GM12878 (cell line): ENCODE measurements around the gene EEF1G. TPM values are rescaled to one million over a fixed set of nuclear protein-coding genes. Genes with fewer than 3 reads are reported as not detected.

ENCODE experiments used
- BHLHE40 ChIP-seq, 2 experiments: fragments of 450-650 bp in 1 of 2; IDR thresholded peaks; 2 replicates each; pipeline ENCODE4 v1.6.1; 2011 to 2017; ENCODE audit warnings: low read depth in 2 of 2, borderline replicate concordance in 1 of 2, improper control_type of control experiment in 1 of 2, low read length in 1 of 2, mild to moderate bottlenecking in 1 of 2
- CEBPB ChIP-seq, 2 experiments: fragments of 150-350 bp in 1 of 2; IDR thresholded peaks; 2 replicates each; pipeline ENCODE4 v1.6.1; 2012 to 2014; ENCODE audit warnings: low read depth in 2 of 2, low read length in 2 of 2, borderline replicate concordance in 1 of 2, inconsistent platforms in 1 of 2
- CUX1 ChIP-seq: IDR thresholded peaks from 2 replicates; pipeline ENCODE4 v1.6.1; 2012; ENCODE audit warnings: improper control_type of control experiment, low read depth, low read length; ENCODE audit not compliant: insufficient replicate concordance
- ELK1 ChIP-seq: IDR thresholded peaks from 2 replicates; pipeline ENCODE4 v1.6.1; 2012; ENCODE audit warnings: low read depth, low read length, improper control_type of control experiment
- HCFC1 ChIP-seq: fragments of 150-350 bp; IDR thresholded peaks from 2 replicates; pipeline ENCODE4 v1.6.1; 2014; ENCODE audit warnings: low read length
- IKZF1 ChIP-seq: fragments of 450-650 bp; conservative IDR thresholded peaks from 2 replicates; pipeline ENCODE4 v1.6.1; 2017; ENCODE audit warnings: antibody characterized with exemption, mild to moderate bottlenecking
- IRF3 ChIP-seq: fragments of 450-650 bp; IDR thresholded peaks from 2 replicates; pipeline ENCODE4 v1.6.1; 2014; ENCODE audit warnings: mild to moderate bottlenecking
- MAX ChIP-seq: IDR thresholded peaks from 2 replicates; pipeline ENCODE4 v1.6.1; 2012; ENCODE audit warnings: low read depth, low read length, improper control_type of control experiment
- MEF2A ChIP-seq: IDR thresholded peaks from 2 replicates; pipeline ENCODE4 v1.6.1; 2011; ENCODE audit warnings: low read depth, mild to moderate bottlenecking, low read length, moderate library complexity; ENCODE audit not compliant: insufficient read depth
- MEF2B ChIP-seq: fragments of 450-650 bp; IDR thresholded peaks from 2 replicates; pipeline ENCODE4 v1.6.1; 2018; ENCODE audit warnings: mild to moderate bottlenecking, moderate library complexity; ENCODE audit not compliant: partially characterized antibody, poor library complexity, severe bottlenecking
- NFIC ChIP-seq: IDR thresholded peaks from 2 replicates; pipeline ENCODE4 v1.6.1; 2012; ENCODE audit warnings: low read depth, mild to moderate bottlenecking, inconsistent platforms, low read length, moderate library complexity
- POLR2AphosphoS5 ChIP-seq: IDR thresholded peaks from 2 replicates; pipeline ENCODE4 v1.6.1; 2011; ENCODE audit warnings: mild to moderate bottlenecking, low read length, inconsistent platforms
- SREBF2 ChIP-seq: IDR thresholded peaks from 2 replicates; pipeline ENCODE4 v1.6.1; 2012; ENCODE audit warnings: mild to moderate bottlenecking, low read length
- SUZ12 ChIP-seq: fragments of 200-600 bp; sonication (generic); IDR thresholded peaks from one replicate; pipeline ENCODE4 v1.6.1; 2018; ENCODE audit warnings: antibody characterized with exemption, mild to moderate bottlenecking; ENCODE audit not compliant: unreplicated experiment
- ZNF592 ChIP-seq: fragments of 450-650 bp; IDR thresholded peaks from 2 replicates; pipeline ENCODE4 v1.6.1; 2017; ENCODE audit warnings: mild to moderate bottlenecking, moderate library complexity
- polyA plus RNA-seq, 11 experiments: library from polyadenylated mRNA; depleted of rRNA in 4 of 11; unstranded in 6 of 11; stranded (reverse) in 5 of 11; fragments of >200 nt; fragmentation: Nextera tagmentation in 4 of 11; fragmentation: Illumina TruSeq in 1 of 11; extraction: Ambion mirVana in 4 of 11; extraction: Trizol in 1 of 11; gene quantifications; 1 replicate in 1 of 11; 2 replicates in 10 of 11; pipeline versions ENCODE4 v1.2.1 to v1.2.3, GENCODE V29; 2011 to 2016; ENCODE audit warnings: inconsistent platforms in 2 of 11, missing spikeins in 2 of 11, low read depth in 1 of 11
- total RNA-seq, 4 experiments: library from RNA; depleted of rRNA in 3 of 4; stranded (reverse); fragments of >200 nt in 3 of 4; fragmentation: Illumina TruSeq in 1 of 4; extraction: Trizol in 1 of 4; gene quantifications; 2 replicates each; pipeline versions ENCODE4 v1.2.1 to v1.2.3, GENCODE V29; 2013 to 2021

EEF1G gene
- total and polyA plus RNA-seq, 10 of the 15 experiments (the other 5 are each of a cell fraction or from before 2014, with no cell fraction given), result 850 to 2,739 (median 2,277) TPM

GRCh38 chr11:62544581-62545436, 28.9 kb downstream of the EEF1G start (continued):
- TF ChIP-seq ZNF592 (no peak), MEF2B (peak; percentile 56), CUX1 (no peak), MEF2A (no peak), POLR2AphosphoS5 (no peak), SUZ12 (no peak), IRF3 (no peak), ELK1 (no peak), IKZF1 (peak; percentile 51; the same call in 1 of the 2 replicates), SREBF2 (no peak), NFIC (no peak), HCFC1 (no peak), MAX (0 out of 2 replicates have a peak, but pooled peaks have one; percentile 28), BHLHE40 (IDR thresholded peaks at IDR 0.05; ENCODE audit: borderline replicate concordance in 1 of 2, low read depth in 2 of 2, low read length in 1 of 2) (no peak; a peak in 1 of 4 replicates), CEBPB (IDR thresholded peaks at IDR 0.05; ENCODE audit: borderline replicate concordance in 1 of 2, low read depth in 2 of 2, low read length in 2 of 2) (no peak)
